ENCODE data around the gene MKNK2. TPM values are rescaled to one million over a fixed set of nuclear protein-coding genes. Genes with fewer than 3 reads are reported as not detected.

MKNK2 gene
- total and polyA plus RNA-seq, 2 of the 13 experiments (the other 11 are each of a cell fraction or from before 2014, with no cell fraction given) = 44.9 to 112 TPM

DNA sequence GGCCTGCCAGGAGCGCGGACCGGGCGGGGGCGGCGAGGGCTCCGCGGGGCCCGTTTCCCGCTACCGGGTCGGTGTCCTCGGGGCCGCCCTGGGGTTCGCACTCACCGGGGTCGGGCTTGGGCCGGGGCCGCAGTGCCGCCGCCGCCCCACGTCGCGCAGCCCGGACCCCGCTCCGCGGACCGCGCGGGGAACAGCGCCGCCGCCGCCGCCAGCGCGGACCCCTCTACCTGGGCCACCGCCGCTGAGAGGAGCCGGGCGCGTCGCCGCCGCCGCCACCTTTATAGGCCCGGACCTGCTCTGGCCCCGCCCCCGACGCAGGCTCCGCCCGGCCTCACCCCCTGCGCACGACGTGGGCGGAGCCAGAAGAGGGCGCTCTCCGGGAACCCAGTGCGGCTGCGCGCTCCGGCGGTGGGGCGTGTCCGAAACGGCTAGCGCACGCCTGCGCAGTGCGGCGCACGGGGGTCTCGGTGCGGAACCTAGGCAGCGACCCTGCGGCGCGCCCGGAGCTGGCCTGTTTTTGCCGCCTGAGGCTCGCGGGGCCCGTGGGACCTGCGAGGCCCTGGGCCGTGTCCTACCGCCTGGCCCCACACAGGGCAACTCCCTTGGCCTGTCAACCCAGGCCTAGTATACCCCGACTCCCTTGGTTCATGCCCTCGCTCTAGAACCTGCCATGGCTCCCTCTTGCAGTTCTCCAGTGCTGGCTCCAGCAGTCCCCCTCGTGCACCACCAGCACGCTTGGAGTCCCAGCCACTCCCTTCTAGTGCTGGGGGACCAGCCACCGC is at the start of gene MKNK2 (continued):
- TF ChIP-seq, protein P1, sequence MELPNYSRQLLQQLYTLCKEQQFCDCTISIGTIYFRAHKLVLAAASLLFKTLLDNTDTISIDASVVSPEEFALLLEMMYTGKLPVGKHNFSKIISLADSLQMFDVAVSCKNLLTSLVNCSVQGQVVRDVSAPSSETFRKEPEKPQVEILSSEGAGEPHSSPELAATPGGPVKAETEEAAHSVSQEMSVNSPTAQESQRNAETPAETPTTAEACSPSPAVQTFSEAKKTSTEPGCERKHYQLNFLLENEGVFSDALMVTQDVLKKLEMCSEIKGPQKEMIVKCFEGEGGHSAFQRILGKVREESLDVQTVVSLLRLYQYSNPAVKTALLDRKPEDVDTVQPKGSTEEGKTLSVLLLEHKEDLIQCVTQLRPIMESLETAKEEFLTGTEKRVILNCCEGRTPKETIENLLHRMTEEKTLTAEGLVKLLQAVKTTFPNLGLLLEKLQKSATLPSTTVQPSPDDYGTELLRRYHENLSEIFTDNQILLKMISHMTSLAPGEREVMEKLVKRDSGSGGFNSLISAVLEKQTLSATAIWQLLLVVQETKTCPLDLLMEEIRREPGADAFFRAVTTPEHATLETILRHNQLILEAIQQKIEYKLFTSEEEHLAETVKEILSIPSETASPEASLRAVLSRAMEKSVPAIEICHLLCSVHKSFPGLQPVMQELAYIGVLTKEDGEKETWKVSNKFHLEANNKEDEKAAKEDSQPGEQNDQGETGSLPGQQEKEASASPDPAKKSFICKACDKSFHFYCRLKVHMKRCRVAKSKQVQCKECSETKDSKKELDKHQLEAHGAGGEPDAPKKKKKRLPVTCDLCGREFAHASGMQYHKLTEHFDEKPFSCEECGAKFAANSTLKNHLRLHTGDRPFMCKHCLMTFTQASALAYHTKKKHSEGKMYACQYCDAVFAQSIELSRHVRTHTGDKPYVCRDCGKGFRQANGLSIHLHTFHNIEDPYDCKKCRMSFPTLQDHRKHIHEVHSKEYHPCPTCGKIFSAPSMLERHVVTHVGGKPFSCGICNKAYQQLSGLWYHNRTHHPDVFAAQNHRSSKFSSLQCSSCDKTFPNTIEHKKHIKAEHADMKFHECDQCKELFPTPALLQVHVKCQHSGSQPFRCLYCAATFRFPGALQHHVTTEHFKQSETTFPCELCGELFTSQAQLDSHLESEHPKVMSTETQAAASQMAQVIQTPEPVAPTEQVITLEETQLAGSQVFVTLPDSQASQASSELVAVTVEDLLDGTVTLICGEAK (IDR thresholded peaks at IDR 0.05) = no peak
- TF ChIP-seq, protein P1 (CRISPR knock-in tag; IDR thresholded peaks at IDR 0.05) = peak; percentile 91
- TF ChIP-seq, protein P2, sequence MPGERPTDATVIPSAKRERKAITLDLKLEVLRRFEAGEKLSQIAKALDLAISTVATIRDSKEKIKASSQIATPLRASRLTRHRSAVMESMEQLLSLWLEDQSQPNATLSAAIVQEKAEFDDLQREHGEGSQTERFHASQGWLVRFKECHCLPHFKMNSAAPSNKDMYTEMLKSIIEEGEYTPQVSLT (CRISPR knock-in tag; IDR thresholded peaks at IDR 0.05; ENCODE audit: borderline replicate concordance, low read depth) = 0 out of 2 replicates have a peak, but pooled peaks have one; percentile 80
- TF ChIP-seq, protein P3, sequence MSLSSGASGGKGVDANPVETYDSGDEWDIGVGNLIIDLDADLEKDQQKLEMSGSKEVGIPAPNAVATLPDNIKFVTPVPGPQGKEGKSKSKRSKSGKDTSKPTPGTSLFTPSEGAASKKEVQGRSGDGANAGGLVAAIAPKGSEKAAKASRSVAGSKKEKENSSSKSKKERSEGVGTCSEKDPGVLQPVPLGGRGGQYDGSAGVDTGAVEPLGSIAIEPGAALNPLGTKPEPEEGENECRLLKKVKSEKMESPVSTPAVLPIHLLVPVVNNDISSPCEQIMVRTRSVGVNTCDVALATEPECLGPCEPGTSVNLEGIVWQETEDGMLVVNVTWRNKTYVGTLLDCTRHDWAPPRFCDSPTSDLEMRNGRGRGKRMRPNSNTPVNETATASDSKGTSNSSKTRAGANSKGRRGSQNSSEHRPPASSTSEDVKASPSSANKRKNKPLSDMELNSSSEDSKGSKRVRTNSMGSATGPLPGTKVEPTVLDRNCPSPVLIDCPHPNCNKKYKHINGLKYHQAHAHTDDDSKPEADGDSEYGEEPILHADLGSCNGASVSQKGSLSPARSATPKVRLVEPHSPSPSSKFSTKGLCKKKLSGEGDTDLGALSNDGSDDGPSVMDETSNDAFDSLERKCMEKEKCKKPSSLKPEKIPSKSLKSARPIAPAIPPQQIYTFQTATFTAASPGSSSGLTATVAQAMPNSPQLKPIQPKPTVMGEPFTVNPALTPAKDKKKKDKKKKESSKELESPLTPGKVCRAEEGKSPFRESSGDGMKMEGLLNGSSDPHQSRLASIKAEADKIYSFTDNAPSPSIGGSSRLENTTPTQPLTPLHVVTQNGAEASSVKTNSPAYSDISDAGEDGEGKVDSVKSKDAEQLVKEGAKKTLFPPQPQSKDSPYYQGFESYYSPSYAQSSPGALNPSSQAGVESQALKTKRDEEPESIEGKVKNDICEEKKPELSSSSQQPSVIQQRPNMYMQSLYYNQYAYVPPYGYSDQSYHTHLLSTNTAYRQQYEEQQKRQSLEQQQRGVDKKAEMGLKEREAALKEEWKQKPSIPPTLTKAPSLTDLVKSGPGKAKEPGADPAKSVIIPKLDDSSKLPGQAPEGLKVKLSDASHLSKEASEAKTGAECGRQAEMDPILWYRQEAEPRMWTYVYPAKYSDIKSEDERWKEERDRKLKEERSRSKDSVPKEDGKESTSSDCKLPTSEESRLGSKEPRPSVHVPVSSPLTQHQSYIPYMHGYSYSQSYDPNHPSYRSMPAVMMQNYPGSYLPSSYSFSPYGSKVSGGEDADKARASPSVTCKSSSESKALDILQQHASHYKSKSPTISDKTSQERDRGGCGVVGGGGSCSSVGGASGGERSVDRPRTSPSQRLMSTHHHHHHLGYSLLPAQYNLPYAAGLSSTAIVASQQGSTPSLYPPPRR (CRISPR knock-in tag; IDR thresholded peaks at IDR 0.05; ENCODE audit: borderline replicate concordance) = no peak
- TF ChIP-seq RAD21 (CRISPR knock-in tag; IDR thresholded peaks at IDR 0.05) (peak; percentile 71), BHLHE40 (IDR thresholded peaks at IDR 0.05; ENCODE audit: low read length) (0 out of 2 replicates have a peak, but pooled peaks have one; percentile 3), THAP11 (CRISPR knock-in tag; IDR thresholded peaks at IDR 0.05) (peak; percentile 60)
- TF ChIP-seq, protein P4, sequence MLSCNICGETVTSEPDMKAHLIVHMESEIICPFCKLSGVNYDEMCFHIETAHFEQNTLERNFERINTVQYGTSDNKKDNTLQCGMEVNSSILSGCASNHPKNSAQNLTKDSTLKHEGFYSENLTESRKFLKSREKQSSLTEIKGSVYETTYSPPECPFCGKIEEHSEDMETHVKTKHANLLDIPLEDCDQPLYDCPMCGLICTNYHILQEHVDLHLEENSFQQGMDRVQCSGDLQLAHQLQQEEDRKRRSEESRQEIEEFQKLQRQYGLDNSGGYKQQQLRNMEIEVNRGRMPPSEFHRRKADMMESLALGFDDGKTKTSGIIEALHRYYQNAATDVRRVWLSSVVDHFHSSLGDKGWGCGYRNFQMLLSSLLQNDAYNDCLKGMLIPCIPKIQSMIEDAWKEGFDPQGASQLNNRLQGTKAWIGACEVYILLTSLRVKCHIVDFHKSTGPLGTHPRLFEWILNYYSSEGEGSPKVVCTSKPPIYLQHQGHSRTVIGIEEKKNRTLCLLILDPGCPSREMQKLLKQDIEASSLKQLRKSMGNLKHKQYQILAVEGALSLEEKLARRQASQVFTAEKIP (CRISPR knock-in tag; IDR thresholded peaks at IDR 0.05; ENCODE audit: borderline replicate concordance) = no peak
- TF ChIP-seq, protein P5, sequence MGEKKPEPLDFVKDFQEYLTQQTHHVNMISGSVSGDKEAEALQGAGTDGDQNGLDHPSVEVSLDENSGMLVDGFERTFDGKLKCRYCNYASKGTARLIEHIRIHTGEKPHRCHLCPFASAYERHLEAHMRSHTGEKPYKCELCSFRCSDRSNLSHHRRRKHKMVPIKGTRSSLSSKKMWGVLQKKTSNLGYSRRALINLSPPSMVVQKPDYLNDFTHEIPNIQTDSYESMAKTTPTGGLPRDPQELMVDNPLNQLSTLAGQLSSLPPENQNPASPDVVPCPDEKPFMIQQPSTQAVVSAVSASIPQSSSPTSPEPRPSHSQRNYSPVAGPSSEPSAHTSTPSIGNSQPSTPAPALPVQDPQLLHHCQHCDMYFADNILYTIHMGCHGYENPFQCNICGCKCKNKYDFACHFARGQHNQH (CRISPR knock-in tag; IDR thresholded peaks at IDR 0.05) = peak; percentile 47; the same call in 1 of the 2 replicates

Data from HepG2 (cell line).